ENCODE measurements around the gene LYRM4. TPM values are rescaled to one million over a fixed set of nuclear protein-coding genes. Genes with fewer than 3 reads are reported as not detected.

The LYRM4 gene
- total and polyA plus RNA-seq, 2 donors (not counting 1 experiment from before 2014, with no cell fraction given), result 22.1 to 29.5 TPM

- H3K4me3 Mint-ChIP-seq, result no peak overlapping the region
- ChIA-PET POLR2A (no interaction called here), CTCF (no interaction called here)
- Histone ChIP-seq H3K4me2 (replicated peaks; ENCODE audit: low read depth, low read length, poor library complexity, severe bottlenecking) (no peak overlapping the region), H2AFZ (ENCODE audit: insufficient read depth, low read depth, low read length, poor library complexity, severe bottlenecking) (no peak overlapping the region), H3K9ac (ENCODE audit: low read length) (no peak overlapping the region), H3K79me2 (ENCODE audit: control insufficient read depth, insufficient read depth, low read length) (peaks cover 4% of the 10 kb centered on the region), H4K20me1 (ENCODE audit: control insufficient read depth, insufficient read depth, low read length, poor library complexity, severe bottlenecking) (no peaks in the 10 kb centered on the region), H3K27me3 (replicated peaks in 1 of 4; ENCODE audit: control extremely low read depth in 1 of 4, control insufficient read depth in 3 of 4, insufficient read depth in 4 of 4, low read length in 3 of 4) (no peaks in the 10 kb centered on the region), H3K36me3 (replicated peaks in 1 of 2; ENCODE audit: control extremely low read depth in 1 of 2, control insufficient read depth in 1 of 2, extremely low read depth in 1 of 2, insufficient read depth in 2 of 2, low read length in 1 of 2) (peaks cover 0 to 4% of the 10 kb centered on the region in 2 experiments), H3K9me3 (ENCODE audit: control extremely low read depth in 1 of 3, control insufficient read depth in 2 of 3, insufficient read depth in 1 of 3, low read length in 2 of 3) (no peaks in the 10 kb centered on the region), H3K4me3 (ENCODE audit: control extremely low read depth in 1 of 5, extremely low read depth in 1 of 5, insufficient read depth in 1 of 5, low read depth in 2 of 5, low read length in 4 of 5) (no peak overlapping the region), H3K4me1 (ENCODE audit: control insufficient read depth in 2 of 2, insufficient read depth in 2 of 2, low read length in 2 of 2) (no peaks in the 10 kb centered on the region), H3K27ac (ENCODE audit: low read length in 2 of 2) (no peak overlapping the region)
- no peaks in the 10 kb centered on the region for H3K27me3 Mint-ChIP-seq
- DNase-seq, result no peak
- intact Hi-C loops (cut with micrococcal nuclease), result no loop called here
- WGBS (ENCODE audit: insufficient coverage), result no CpG with 5 or more reads among the region's 1 CpG
- H3K4me1 Mint-ChIP-seq, result no peaks in the 10 kb centered on the region
- no peak overlapping the region for H3K27ac Mint-ChIP-seq
- no peak for TF ChIP-seq EZH2 (IDR thresholded peaks at IDR 0.05; ENCODE audit: borderline replicate concordance, insufficient read depth, low read depth, low read length, poor library complexity, severe bottlenecking)
- no peak for TF ChIP-seq CTCF (IDR thresholded peaks at IDR 0.05)
- H3K9me3 Mint-ChIP-seq (ENCODE audit: insufficient read depth), result no peaks in the 10 kb centered on the region
- ATAC-seq (ENCODE audit: low read depth), result no peak
Measured at GRCh38 chr6:5238336-5238735, 22.4 kb downstream of the LYRM4 start.

- TF ChIP-seq CTCF (IDR thresholded peaks at IDR 0.05), result no peak
- no peak for TF ChIP-seq EZH2 (IDR thresholded peaks at IDR 0.05; ENCODE audit: borderline replicate concordance, insufficient read depth, low read depth, low read length, poor library complexity, severe bottlenecking)
Measured at GRCh38 chr6:5237805-5238204, 22.9 kb downstream of the LYRM4 start.

More at GRCh38 chr6:5237805-5238204, 22.9 kb downstream of the LYRM4 start:
- Histone ChIP-seq H3K4me2 (replicated peaks; ENCODE audit: low read depth, low read length, poor library complexity, severe bottlenecking) (no peak overlapping the region), H4K20me1 (ENCODE audit: control insufficient read depth, insufficient read depth, low read length, poor library complexity, severe bottlenecking) (no peaks in the 10 kb centered on the region), H3K79me2 (ENCODE audit: control insufficient read depth, insufficient read depth, low read length) (no peaks in the 10 kb centered on the region), H3K4me3 (ENCODE audit: control extremely low read depth in 1 of 5, extremely low read depth in 1 of 5, insufficient read depth in 1 of 5, low read depth in 2 of 5, low read length in 4 of 5) (no peak overlapping the region), H3K9me3 (ENCODE audit: control extremely low read depth in 1 of 3, control insufficient read depth in 2 of 3, insufficient read depth in 1 of 3, low read length in 2 of 3) (no peaks in the 10 kb centered on the region), H3K36me3 (replicated peaks in 1 of 2; ENCODE audit: control extremely low read depth in 1 of 2, control insufficient read depth in 1 of 2, extremely low read depth in 1 of 2, insufficient read depth in 2 of 2, low read length in 1 of 2) (no peaks in the 10 kb centered on the region), H3K4me1 (ENCODE audit: control insufficient read depth in 2 of 2, insufficient read depth in 2 of 2, low read length in 2 of 2) (no peaks in the 10 kb centered on the region), H2AFZ (ENCODE audit: insufficient read depth, low read depth, low read length, poor library complexity, severe bottlenecking) (no peak overlapping the region), H3K9ac (ENCODE audit: low read length) (no peak overlapping the region), H3K27ac (ENCODE audit: low read length in 2 of 2) (no peak overlapping the region), H3K27me3 (replicated peaks in 1 of 4; ENCODE audit: control extremely low read depth in 1 of 4, control insufficient read depth in 3 of 4, insufficient read depth in 4 of 4, low read length in 3 of 4) (no peaks in the 10 kb centered on the region)
- Mint-ChIP-seq H3K27me3 (no peaks in the 10 kb centered on the region), H3K9me3 (ENCODE audit: insufficient read depth) (no peaks in the 10 kb centered on the region), H3K27ac (no peak overlapping the region), H3K4me1 (no peaks in the 10 kb centered on the region), H3K4me3 (no peak overlapping the region)
- intact Hi-C loops (cut with micrococcal nuclease), result no loop called here
- DNase-seq (no peak), ATAC-seq (ENCODE audit: low read depth) (no peak)
- WGBS (ENCODE audit: insufficient coverage), result 100% methylated on average over 2 of the region's 4 CpGs
- POLR2A ChIA-PET, result no interaction called here
- CTCF ChIA-PET, result no interaction called here
